Spleen (tissue), 11 donors: Measurements from ENCODE around the gene RRBP1. TPM values are rescaled to one million over a fixed set of nuclear protein-coding genes. Genes with fewer than 3 reads are reported as not detected.

ENCODE experiments used
- DNase-seq: peaks from one replicate; pipeline ENCODE4 v3.0.0-alpha.2; 2020
- H3K27ac ChIP-seq, 8 donors: fragments of 200-600 bp; sonication (generic) in 7 of 8; 1 replicate in 4 of 8; 2 replicates in 4 of 8; pipeline versions ENCODE4 v1.5.0 to v1.8.0; 2016 to 2021; ENCODE audit warnings: inconsistent platforms in 4 of 8, mild to moderate bottlenecking in 4 of 8, moderate library complexity in 1 of 8
- H3K27me3 ChIP-seq, 7 donors: fragments of 200-600 bp; sonication (generic) in 6 of 7; replicated peaks in 1 of 7; 1 replicate in 4 of 7; 2 replicates in 3 of 7; pipeline versions ENCODE4 v1.5.0 to v1.8.0; 2016 to 2021; ENCODE audit warnings: inconsistent platforms in 3 of 7, mild to moderate bottlenecking in 1 of 7
- H3K36me3 ChIP-seq, 6 donors: fragments of 200-600 bp; sonication (generic) in 5 of 6; 1 replicate in 4 of 6; 2 replicates in 2 of 6; pipeline versions ENCODE4 v1.5.0 to v1.8.0; 2016 to 2021; ENCODE audit warnings: inconsistent platforms in 2 of 6
- H3K4me1 ChIP-seq, 6 donors: fragments of 200-600 bp; sonication (generic) in 5 of 6; 1 replicate in 3 of 6; 2 replicates in 3 of 6; pipeline versions ENCODE4 v1.5.0 to v1.8.0; 2016 to 2021; ENCODE audit warnings: inconsistent platforms in 3 of 6
- H3K4me3 ChIP-seq, 8 donors: fragments of 200-600 bp; sonication (generic) in 7 of 8; 1 replicate in 4 of 8; 2 replicates in 4 of 8; pipeline versions ENCODE4 v1.5.0 to v1.8.0; 2016 to 2021; ENCODE audit warnings: inconsistent platforms in 4 of 8, mild to moderate bottlenecking in 4 of 8, moderate library complexity in 2 of 8
- H3K9me3 ChIP-seq, 8 donors: fragments of 200-600 bp; sonication (generic) in 7 of 8; 1 replicate in 4 of 8; 2 replicates in 4 of 8; pipeline versions ENCODE4 v1.5.0 to v1.8.0; 2016 to 2021; ENCODE audit warnings: inconsistent platforms in 4 of 8
- POLR2A ChIP-seq, 3 donors: fragments of 450-650 bp; IDR thresholded peaks; one replicate each; pipeline ENCODE4 v1.5.1; 2017; ENCODE audit warnings: antibody characterized with exemption in 3 of 3, mild to moderate bottlenecking in 1 of 3
- POLR2AphosphoS5 ChIP-seq, 3 donors: sonication (generic); formaldehyde crosslinking; IDR thresholded peaks; one replicate each; pipeline ENCODE4 v1.5.1; 2017; ENCODE audit warnings: antibody characterized with exemption in 3 of 3
- WGBS, 5 donors: extraction: QIAGEN DNeasy Blood & Tissue Kit in 3 of 5; methylation state at CpG; one replicate each; pipeline versions ENCODE4 v1.1.5 to v1.1.7; 2013 to 2018; 5-methylcytosine and 5-hydroxymethylcytosine counted together
- intact Hi-C: fragments of 100-400 bp; cut with DNase I; formaldehyde crosslinking; loops from one replicate; pipeline ENCODE4 v1.15.0; 2023; ENCODE audit warnings: low total_unique reads
- polyA plus RNA-seq, 3 donors: library from polyadenylated mRNA; stranded (reverse); fragments of 200-250 nt; gene quantifications; one replicate each; pipeline ENCODE4 v1.2.1, GENCODE V29; 2013
- total RNA-seq, 7 donors: library from RNA; depleted of rRNA in 3 of 7; stranded (reverse); fragments of >200 nt in 3 of 7; fragmentation: NEBNext Ultra II Directional in 4 of 7; extraction: Animal tissue kit (Norgen Biotek cat#: 25700) in 4 of 7; gene quantifications; one replicate each; pipeline versions ENCODE4 v1.1.0 to v1.2.1, GENCODE V29; 2016 to 2021
- TF ChIP-seq, protein P1 (sequence below), 11 experiments: fragments of 200-600 bp in 7 of 11; fragments of 450-650 bp in 4 of 11; sonication (generic) in 4 of 11; IDR thresholded peaks in 8 of 11; conservative IDR thresholded peaks in 3 of 11; 1 replicate in 7 of 11; 2 replicates in 4 of 11; pipeline versions ENCODE4 v1.4.0 to v1.8.0; 2016 to 2021; ENCODE audit warnings: antibody characterized with exemption in 11 of 11, inconsistent platforms in 4 of 11, mild to moderate bottlenecking in 1 of 11
- donor health status: healthy with polysubstance abuse.
- donor health status: DM: no; HTN: no; CAD: no; lungs with moderate emphysema.
- donor health status: DM: no; HTN: no; CAD: no.
- donor health status: Bipolar disorder and iron deficiency.
- donor health status: healthy.
- donor health status: DM: no; HTN: no; CAD: no.
- donor health status: DM: yes; HTN: yes; CAD: no.

The RRBP1 gene
- total and polyA plus RNA-seq, 10 donors = 17.0 to 164 (median 114) TPM

DNA sequence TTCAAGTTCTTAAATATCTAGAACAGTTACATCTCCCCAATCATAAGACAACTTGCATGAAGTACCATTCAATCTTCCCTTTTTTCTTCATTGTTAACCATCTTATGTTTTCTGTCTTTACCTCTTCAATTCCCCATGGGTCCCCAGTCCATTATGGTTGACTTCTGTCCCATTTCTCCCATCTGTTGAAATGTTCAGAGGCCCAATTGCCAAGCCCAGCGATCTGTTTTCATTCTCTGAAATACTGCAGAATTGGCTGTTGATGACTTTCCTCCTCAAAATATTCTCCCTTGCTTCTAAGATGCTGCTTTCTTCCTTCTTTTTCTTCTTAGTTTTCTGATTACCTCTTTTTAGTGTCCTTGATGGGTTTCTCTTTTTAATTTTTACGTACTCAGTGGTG, 86.2 kb downstream of the RRBP1 start:
- Histone ChIP-seq H3K4me3 (no peak overlapping the region), H3K27ac (no peak overlapping the region), H3K4me1 (peaks cover 0 to 23% (median 5%) of the 10 kb centered on the region in 6 donors), H3K9me3 (no peaks in the 10 kb centered on the region), H3K36me3 (peaks cover 0 to 8% (median 0%) of the 10 kb centered on the region in 6 donors), H3K27me3 (no peaks in the 10 kb centered on the region)
- DNase-seq = no peak
- 95 to 100% (median 96%) methylated on average over 2 of the region's 2 CpGs for WGBS, 5 donors
- TF ChIP-seq, protein P1, sequence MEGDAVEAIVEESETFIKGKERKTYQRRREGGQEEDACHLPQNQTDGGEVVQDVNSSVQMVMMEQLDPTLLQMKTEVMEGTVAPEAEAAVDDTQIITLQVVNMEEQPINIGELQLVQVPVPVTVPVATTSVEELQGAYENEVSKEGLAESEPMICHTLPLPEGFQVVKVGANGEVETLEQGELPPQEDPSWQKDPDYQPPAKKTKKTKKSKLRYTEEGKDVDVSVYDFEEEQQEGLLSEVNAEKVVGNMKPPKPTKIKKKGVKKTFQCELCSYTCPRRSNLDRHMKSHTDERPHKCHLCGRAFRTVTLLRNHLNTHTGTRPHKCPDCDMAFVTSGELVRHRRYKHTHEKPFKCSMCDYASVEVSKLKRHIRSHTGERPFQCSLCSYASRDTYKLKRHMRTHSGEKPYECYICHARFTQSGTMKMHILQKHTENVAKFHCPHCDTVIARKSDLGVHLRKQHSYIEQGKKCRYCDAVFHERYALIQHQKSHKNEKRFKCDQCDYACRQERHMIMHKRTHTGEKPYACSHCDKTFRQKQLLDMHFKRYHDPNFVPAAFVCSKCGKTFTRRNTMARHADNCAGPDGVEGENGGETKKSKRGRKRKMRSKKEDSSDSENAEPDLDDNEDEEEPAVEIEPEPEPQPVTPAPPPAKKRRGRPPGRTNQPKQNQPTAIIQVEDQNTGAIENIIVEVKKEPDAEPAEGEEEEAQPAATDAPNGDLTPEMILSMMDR (IDR thresholded peaks at IDR 0.05 in 8 of 11, conservative IDR thresholded peaks at IDR 0.05 in 3 of 11) = no peak
- TF ChIP-seq POLR2A (IDR thresholded peaks at IDR 0.05) = no peak
- intact Hi-C loops = no loop called here

DNA sequence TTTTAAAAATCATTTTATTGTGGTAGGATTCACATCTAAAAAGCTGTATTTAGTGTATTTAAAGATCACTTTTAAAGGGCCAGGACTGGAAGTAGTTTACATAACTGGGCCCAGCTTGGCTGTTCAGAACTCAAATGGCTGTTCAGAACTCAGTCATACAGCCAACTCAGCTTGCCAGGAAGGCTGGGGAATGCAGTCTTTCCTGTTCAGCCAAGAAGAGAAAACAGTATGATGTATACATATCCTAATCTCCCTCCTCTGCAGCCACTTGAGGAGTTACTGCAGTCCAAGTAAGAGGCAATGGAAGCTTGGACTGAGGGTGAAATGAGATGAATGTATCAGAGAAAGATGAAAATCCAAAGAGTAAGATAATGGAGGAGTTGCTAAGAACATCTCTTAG, 87.6 kb downstream of the RRBP1 start:
- H3K36me3 ChIP-seq = peaks cover 0 to 5% (median 0%) of the 10 kb centered on the region in 6 donors
- H3K4me1 ChIP-seq = peaks cover 0 to 32% (median 10%) of the 10 kb centered on the region in 6 donors
- no peaks in the 10 kb centered on the region for H3K27me3 ChIP-seq
- no peaks in the 10 kb centered on the region for H3K9me3 ChIP-seq
- no peak for TF ChIP-seq POLR2A (IDR thresholded peaks at IDR 0.05)
- TF ChIP-seq, protein P1 (IDR thresholded peaks at IDR 0.05 in 8 of 11, conservative IDR thresholded peaks at IDR 0.05 in 3 of 11) = no peak
- no peak for TF ChIP-seq POLR2AphosphoS5 (IDR thresholded peaks at IDR 0.05)
- H3K4me3 ChIP-seq = no peak overlapping the region
- no peak overlapping the region for H3K27ac ChIP-seq
- no peak for DNase-seq
- intact Hi-C loops = no loop called here

DNA sequence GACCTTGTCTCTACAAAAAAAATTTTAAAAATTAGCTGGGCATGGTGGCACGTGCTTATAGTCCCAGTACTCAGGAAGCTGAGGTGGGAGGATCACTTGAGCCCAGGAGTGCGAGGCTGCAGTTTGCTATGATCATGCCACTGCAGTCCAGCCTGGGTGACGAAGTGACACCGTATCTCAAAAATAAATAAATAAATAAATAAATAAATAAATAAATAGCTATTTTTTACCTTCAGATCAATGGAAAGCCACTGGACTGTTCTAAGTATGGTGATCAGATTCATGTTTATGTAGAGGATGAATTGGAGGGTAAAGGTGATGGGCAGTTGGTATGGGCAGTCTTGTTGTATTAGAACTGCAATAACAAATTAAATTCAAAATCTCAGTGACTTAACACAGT, 88.1 kb downstream of the RRBP1 start:
- Histone ChIP-seq H3K9me3 (no peaks in the 10 kb centered on the region), H3K4me3 (no peak overlapping the region), H3K27ac (no peak overlapping the region), H3K27me3 (no peaks in the 10 kb centered on the region), H3K4me1 (peaks cover 0 to 37% (median 13%) of the 10 kb centered on the region in 6 donors), H3K36me3 (peaks cover 0 to 5% (median 0%) of the 10 kb centered on the region in 6 donors)
- no peak for DNase-seq
- WGBS, 5 donors = 94 to 95% (median 95%) methylated on average over 4 of the region's 4 CpGs
- TF ChIP-seq POLR2AphosphoS5 (IDR thresholded peaks at IDR 0.05) (no peak), POLR2A (IDR thresholded peaks at IDR 0.05) (no peak)
- TF ChIP-seq, protein P1 (IDR thresholded peaks at IDR 0.05 in 8 of 11, conservative IDR thresholded peaks at IDR 0.05 in 3 of 11) = no peak
- intact Hi-C loops = no loop called here

DNA sequence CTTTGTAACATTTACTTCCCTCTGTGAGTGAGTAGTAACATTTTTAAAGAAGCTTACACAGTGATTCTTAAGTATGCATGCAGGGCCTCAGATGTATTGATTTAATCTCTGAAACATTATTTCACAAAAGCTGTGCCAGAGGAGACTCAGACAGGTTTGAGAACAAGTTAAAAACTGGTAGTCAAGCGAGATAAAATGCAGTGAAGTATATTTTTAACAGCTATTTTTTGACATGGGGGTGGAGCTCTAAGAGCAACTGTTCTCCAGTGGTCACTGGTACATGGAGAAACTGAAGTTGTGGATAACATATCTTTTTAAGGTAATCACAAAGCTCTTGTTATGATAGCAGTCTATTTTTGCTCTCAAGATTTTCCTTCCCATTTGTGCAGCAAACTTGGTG, 91.8 kb downstream of the RRBP1 start:
- TF ChIP-seq, protein P1 (IDR thresholded peaks at IDR 0.05 in 8 of 11, conservative IDR thresholded peaks at IDR 0.05 in 3 of 11) = no peak
- TF ChIP-seq POLR2AphosphoS5 (IDR thresholded peaks at IDR 0.05) = no peak
- no peak for TF ChIP-seq POLR2A (IDR thresholded peaks at IDR 0.05)
- 50 to 68% (median 57%) methylated on average over 1 of the region's 1 CpG for WGBS, 5 donors
- no peak for DNase-seq
- intact Hi-C loops = no loop called here
- Histone ChIP-seq H3K27ac (no peak overlapping the region), H3K4me1 (peaks cover 0 to 48% (median 15%) of the 10 kb centered on the region in 6 donors), H3K27me3 (no peaks in the 10 kb centered on the region), H3K4me3 (no peak overlapping the region), H3K36me3 (peaks cover 0 to 5% (median 0%) of the 10 kb centered on the region in 6 donors), H3K9me3 (no peaks in the 10 kb centered on the region)
